GM18498 (cell line): ENCODE results near the gene HPCAL1.

Experiments used
- ATAC-seq: cut with Tn5 transposase; IDR thresholded peaks from one replicate; pipeline ENCODE4 v1.9.1; 2021; ENCODE audit warnings: mild to moderate bottlenecking, moderate library complexity; ENCODE audit not compliant: unreplicated experiment

The HPCAL1 gene

GRCh38 chr2:10320575-10320931 lies 17.8 kb downstream of the HPCAL1 start:
- ATAC-seq = no peak

GRCh38 chr2:10320933-10321332 lies 18.2 kb downstream of the HPCAL1 start:
- no peak for ATAC-seq

- ATAC-seq = no peak
Measured at GRCh38 chr2:10321622-10322021, 18.9 kb downstream of the HPCAL1 start.

- no peak for ATAC-seq
Measured at GRCh38 chr2:10322481-10322880, 19.8 kb downstream of the HPCAL1 start.

- ATAC-seq = no peak
Measured at GRCh38 chr2:10322973-10323372, 20.3 kb downstream of the HPCAL1 start.

- ATAC-seq = no peak
Measured at GRCh38 chr2:10323535-10323934, 20.8 kb downstream of the HPCAL1 start.

- no peak for ATAC-seq
Measured at GRCh38 chr2:10324095-10324832, 21.6 kb downstream of the HPCAL1 start.

- no peak for ATAC-seq
Measured at GRCh38 chr2:10325278-10326145, 22.8 kb downstream of the HPCAL1 start.

GRCh38 chr2:10326151-10326616 lies 23.5 kb downstream of the HPCAL1 start:
- ATAC-seq = no peak

- ATAC-seq = no peak
Measured at GRCh38 chr2:10326707-10327594, 24.2 kb downstream of the HPCAL1 start.

- ATAC-seq = no peak
Measured at GRCh38 chr2:10327896-10328669, 25.4 kb downstream of the HPCAL1 start.

- no peak for ATAC-seq
Measured at GRCh38 chr2:10328670-10329579, 26.2 kb downstream of the HPCAL1 start.

GRCh38 chr2:10329580-10329879 lies 26.8 kb downstream of the HPCAL1 start:
- no peak for ATAC-seq

GRCh38 chr2:10329880-10330699 lies 27.4 kb downstream of the HPCAL1 start:
- ATAC-seq = no peak

- no peak for ATAC-seq
Measured at GRCh38 chr2:10330700-10331026, 28.0 kb downstream of the HPCAL1 start.

GRCh38 chr2:10331027-10331701 lies 28.5 kb downstream of the HPCAL1 start:
- ATAC-seq = peak; percentile 61

GRCh38 chr2:10331702-10332401 lies 29.1 kb downstream of the HPCAL1 start:
- ATAC-seq = peak; percentile 51
